Loucy (cell line): ENCODE data around the gene PPP1R12B.
"Not testable (repeated sequence)": the region's sequence is repeated elsewhere in the genome, so short reads cannot be mapped to it uniquely, and the experiment has no call there.

Experiments
- H2AFZ ChIP-seq: fragments of 200-600 bp; sonication (generic); 2 replicates; pipeline ENCODE4 v1.6.0; 2016; ENCODE audit warnings: antibody characterized with exemption, mild to moderate bottlenecking, low read length, moderate library complexity
- H3F3A ChIP-seq: fragments of 200-600 bp; 2 replicates; pipeline ENCODE4 v1.6.0; 2016; ENCODE audit warnings: antibody characterized with exemption, low read depth, mild to moderate bottlenecking
- H3K27me3 ChIP-seq: fragments of 200-600 bp; sonication (generic); 2 replicates; pipeline ENCODE4 v1.6.1; 2014; ENCODE audit warnings: low read length, mild to moderate bottlenecking; ENCODE audit not compliant: insufficient read depth, poor library complexity, severe bottlenecking
- H3K36me3 ChIP-seq: fragments of 200-600 bp; sonication (generic); 2 replicates; pipeline ENCODE4 v1.6.1; 2016; ENCODE audit warnings: low read length; ENCODE audit not compliant: insufficient read depth
- H3K4me1 ChIP-seq: fragments of 200-600 bp; sonication (generic); 2 replicates; pipeline ENCODE4 v1.5.1; 2014; ENCODE audit warnings: low read length, mild to moderate bottlenecking; ENCODE audit not compliant: insufficient read depth, poor library complexity, severe bottlenecking
- H3K4me2 ChIP-seq: fragments of 200-600 bp; sonication (generic); 2 replicates; pipeline ENCODE4 v1.6.0; 2014; ENCODE audit warnings: antibody characterized with exemption, low read length, low read depth, mild to moderate bottlenecking; ENCODE audit not compliant: poor library complexity, severe bottlenecking
- H3K4me3 ChIP-seq: fragments of 200-600 bp; sonication (generic); 2 replicates; pipeline ENCODE4 v1.5.1; 2014; ENCODE audit warnings: low read length, mild to moderate bottlenecking, mixed read lengths; ENCODE audit not compliant: poor library complexity, severe bottlenecking
- H3K79me2 ChIP-seq: fragments of 200-600 bp; sonication (generic); 2 replicates; pipeline ENCODE4 v1.6.1; 2014; ENCODE audit warnings: low read length; ENCODE audit not compliant: insufficient read depth
- H3K9ac ChIP-seq: fragments of 200-600 bp; sonication (generic); 2 replicates; pipeline ENCODE4 v1.6.0; 2014; ENCODE audit warnings: mild to moderate bottlenecking, low read depth, low read length, moderate library complexity; ENCODE audit not compliant: poor library complexity, severe bottlenecking
- H3K9me2 ChIP-seq: fragments of 200-600 bp; sonication (generic); replicated peaks from 2 replicates; pipeline ENCODE4 v1.6.1; 2016; ENCODE audit warnings: low read depth, low read length, mixed read lengths
- H3K9me3 ChIP-seq: fragments of 200-600 bp; sonication (generic); 2 replicates; pipeline ENCODE4 v1.6.1; 2014; ENCODE audit warnings: mild to moderate bottlenecking, antibody characterized with exemption, low read length, low read depth; ENCODE audit not compliant: insufficient read depth
- H4K20me1 ChIP-seq: fragments of 200-600 bp; sonication (generic); 2 replicates; pipeline ENCODE4 v1.6.0; 2014; ENCODE audit warnings: antibody characterized with exemption, low read length, mild to moderate bottlenecking; ENCODE audit not compliant: insufficient read depth, poor library complexity, severe bottlenecking
- EZH2phosphoT487 ChIP-seq: fragments of 200-600 bp; IDR thresholded peaks from 2 replicates; pipeline ENCODE4 v1.6.1; 2018; ENCODE audit warnings: antibody characterized with exemption, mild to moderate bottlenecking, moderate library complexity, borderline replicate concordance
- TF ChIP-seq, protein P1 (sequence below): fragments of 200-600 bp; sonication (generic); conservative IDR thresholded peaks from 2 replicates; pipeline ENCODE4 v1.5.1; 2014; ENCODE audit warnings: mild to moderate bottlenecking, antibody characterized with exemption, low read length

PPP1R12B gene

DNA sequence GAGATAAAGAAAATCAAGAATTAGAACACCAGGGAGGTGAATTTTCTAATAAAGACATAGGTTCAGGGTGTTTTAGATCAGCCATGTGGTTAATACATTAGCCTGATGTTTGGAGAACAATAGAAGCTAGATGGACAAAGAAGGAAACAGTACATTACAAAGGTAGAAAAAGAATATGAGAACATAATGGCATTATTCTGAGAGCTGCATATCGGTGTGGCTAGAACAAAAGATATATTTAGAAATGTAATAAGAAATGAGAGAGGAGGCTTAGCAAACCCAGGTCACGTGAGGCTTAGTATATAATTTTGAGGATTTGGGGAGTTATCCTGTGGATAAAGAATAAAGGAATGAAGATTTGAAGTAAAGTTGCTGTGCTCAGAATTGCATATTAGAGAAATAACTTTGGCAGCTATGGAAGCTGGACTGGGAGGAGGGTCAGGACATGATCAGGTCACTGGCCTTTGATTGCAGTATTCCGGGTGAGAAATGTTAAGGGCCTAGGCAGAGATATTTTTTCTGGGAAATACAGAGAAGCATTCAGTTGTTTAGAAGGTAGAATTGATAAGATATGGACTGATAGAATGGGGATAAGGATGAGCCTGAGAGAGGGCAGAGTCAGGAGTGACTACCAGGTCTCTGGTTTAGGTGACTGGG is 197.3 kb downstream of the PPP1R12B start:
- H4K20me1 ChIP-seq, H3K9me3 ChIP-seq, H2AFZ ChIP-seq, H3K27me3 ChIP-seq, H3K36me3 ChIP-seq, H3K79me2 ChIP-seq, H3K4me1 ChIP-seq, H3K9ac ChIP-seq, H3K4me3 ChIP-seq, H3K4me2 ChIP-seq, H3F3A ChIP-seq, H3K9me2 ChIP-seq: not testable (repeated sequence)

DNA sequence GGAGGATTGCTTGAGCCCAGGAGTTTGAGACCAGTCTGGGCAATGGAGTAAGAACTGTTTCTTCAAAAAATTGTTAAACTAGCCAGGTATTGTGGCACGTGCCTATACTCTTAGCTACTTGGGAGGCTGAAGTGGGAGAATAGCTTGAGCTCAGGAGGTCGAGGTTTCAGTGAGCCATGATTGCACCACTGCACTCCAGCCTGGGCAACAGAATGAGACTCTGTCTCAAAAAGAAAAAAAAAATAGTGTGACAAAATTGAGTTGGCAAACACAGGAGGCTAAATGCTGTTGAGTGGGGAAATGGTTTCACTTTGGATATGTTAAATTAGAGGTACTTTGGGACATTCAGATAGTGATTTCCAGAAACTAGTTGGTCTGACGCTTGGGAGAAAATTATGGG is 197.9 kb downstream of the PPP1R12B start:
- H3K27me3 ChIP-seq, H3K36me3 ChIP-seq, H3K9me2 ChIP-seq, H3K9ac ChIP-seq, H3F3A ChIP-seq, H3K4me3 ChIP-seq, H3K9me3 ChIP-seq, H3K79me2 ChIP-seq, H2AFZ ChIP-seq, H4K20me1 ChIP-seq, H3K4me1 ChIP-seq: not testable (repeated sequence)
- peak overlapping the region; percentile 14 for H3K4me2 ChIP-seq

DNA sequence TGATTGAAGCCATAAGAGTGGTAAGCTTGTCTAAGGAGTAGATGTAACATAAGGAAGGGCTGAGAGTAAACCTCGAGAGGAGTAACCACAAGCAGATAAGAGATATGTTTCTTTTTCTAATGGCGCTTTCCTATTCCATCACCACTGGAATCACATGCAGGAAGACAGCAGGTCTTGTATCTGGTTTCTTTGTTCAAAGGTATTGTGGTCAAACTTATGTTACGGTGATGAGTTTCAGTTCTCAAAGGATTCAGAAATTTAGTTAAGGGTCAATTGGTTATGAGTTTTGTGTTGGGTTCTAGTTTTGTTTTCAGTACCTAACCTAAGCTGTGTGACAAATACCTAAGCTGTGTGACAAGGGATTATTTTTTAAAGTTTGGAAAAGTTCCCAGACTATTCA is 198.3 kb downstream of the PPP1R12B start:
- H3K9ac ChIP-seq, H3F3A ChIP-seq, H3K4me1 ChIP-seq, H3K4me3 ChIP-seq, H4K20me1 ChIP-seq, H3K79me2 ChIP-seq, H3K27me3 ChIP-seq, H3K9me3 ChIP-seq, H2AFZ ChIP-seq, H3K36me3 ChIP-seq, H3K9me2 ChIP-seq: not testable (repeated sequence)
- H3K4me2 ChIP-seq = peak overlapping the region; percentile 14

DNA sequence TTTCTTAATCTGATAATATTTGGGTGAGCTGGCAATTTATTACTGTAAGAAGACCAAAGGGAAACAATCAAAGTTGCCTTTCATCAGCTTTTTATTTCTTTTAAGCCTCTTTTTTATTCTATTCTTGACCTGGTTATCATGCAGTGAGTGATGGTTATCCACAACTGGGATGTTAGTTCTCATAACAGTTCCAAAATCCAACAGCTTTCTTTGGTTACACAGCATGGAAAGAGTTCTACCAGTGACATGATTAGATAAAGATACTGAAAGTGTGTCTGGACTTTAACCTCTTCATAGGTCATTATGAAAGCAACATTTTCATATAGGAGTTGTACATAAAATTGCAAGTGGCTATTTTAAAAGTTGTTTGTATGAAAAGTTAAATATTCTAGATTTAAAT is 198.7 kb downstream of the PPP1R12B start:
- no peaks in the 10 kb centered on the region for H3K9me3 ChIP-seq
- H4K20me1 ChIP-seq = no peaks in the 10 kb centered on the region
- H3K4me1 ChIP-seq = peaks cover 5% of the 10 kb centered on the region
- no peak overlapping the region for H3K4me3 ChIP-seq
- no peaks in the 10 kb centered on the region for H3K27me3 ChIP-seq
- no peaks in the 10 kb centered on the region for H3K36me3 ChIP-seq
- H3K9ac ChIP-seq = no peak overlapping the region
- H3K4me2 ChIP-seq = no peak overlapping the region
- TF ChIP-seq, protein P1, sequence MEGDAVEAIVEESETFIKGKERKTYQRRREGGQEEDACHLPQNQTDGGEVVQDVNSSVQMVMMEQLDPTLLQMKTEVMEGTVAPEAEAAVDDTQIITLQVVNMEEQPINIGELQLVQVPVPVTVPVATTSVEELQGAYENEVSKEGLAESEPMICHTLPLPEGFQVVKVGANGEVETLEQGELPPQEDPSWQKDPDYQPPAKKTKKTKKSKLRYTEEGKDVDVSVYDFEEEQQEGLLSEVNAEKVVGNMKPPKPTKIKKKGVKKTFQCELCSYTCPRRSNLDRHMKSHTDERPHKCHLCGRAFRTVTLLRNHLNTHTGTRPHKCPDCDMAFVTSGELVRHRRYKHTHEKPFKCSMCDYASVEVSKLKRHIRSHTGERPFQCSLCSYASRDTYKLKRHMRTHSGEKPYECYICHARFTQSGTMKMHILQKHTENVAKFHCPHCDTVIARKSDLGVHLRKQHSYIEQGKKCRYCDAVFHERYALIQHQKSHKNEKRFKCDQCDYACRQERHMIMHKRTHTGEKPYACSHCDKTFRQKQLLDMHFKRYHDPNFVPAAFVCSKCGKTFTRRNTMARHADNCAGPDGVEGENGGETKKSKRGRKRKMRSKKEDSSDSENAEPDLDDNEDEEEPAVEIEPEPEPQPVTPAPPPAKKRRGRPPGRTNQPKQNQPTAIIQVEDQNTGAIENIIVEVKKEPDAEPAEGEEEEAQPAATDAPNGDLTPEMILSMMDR = no peak
- no peak for TF ChIP-seq EZH2phosphoT487
- H3K79me2 ChIP-seq = no peaks in the 10 kb centered on the region
- no peaks in the 10 kb centered on the region for H3K9me2 ChIP-seq
- H2AFZ ChIP-seq = no peak overlapping the region
- no peaks in the 10 kb centered on the region for H3F3A ChIP-seq

DNA sequence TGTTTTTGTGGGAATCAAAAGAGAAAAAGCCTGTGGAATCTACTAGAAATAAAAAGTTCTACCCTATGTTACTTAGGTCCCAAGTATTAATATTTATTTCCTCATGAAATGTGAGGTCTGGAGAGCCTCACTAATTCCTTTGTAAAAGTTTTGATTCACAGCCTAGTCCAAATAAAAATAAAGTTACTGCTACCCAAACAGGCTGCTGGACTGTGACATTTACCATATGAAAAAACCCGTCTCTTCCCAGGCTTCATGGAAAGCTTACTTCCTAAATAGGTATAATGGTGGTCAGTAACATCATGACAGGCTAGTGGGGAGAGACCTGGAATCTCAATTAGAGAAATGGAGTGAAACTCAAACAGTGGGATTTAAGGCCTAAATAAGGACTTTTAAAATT is 201.6 kb downstream of the PPP1R12B start:
- H4K20me1 ChIP-seq, H3K9me3 ChIP-seq, H3K27me3 ChIP-seq, H3K9me2 ChIP-seq, H2AFZ ChIP-seq, H3K4me2 ChIP-seq, H3K4me3 ChIP-seq, H3K79me2 ChIP-seq, H3K36me3 ChIP-seq, H3F3A ChIP-seq, H3K9ac ChIP-seq: not testable (repeated sequence)
- H3K4me1 ChIP-seq = peaks cover 21% of the 10 kb centered on the region
